Osteoblast (primary cell): ENCODE data around the gene CDK17. TPM values are rescaled to one million over a fixed set of nuclear protein-coding genes. Genes with fewer than 3 reads are reported as not detected.

Experiments
- DNase-seq: peaks from one replicate; pipeline ENCODE4 v3.0.0; 2011; ENCODE audit warnings: low spot score, mixed read lengths; ENCODE audit not compliant: insufficient read length; ENCODE audit errors: missing footprints
- H2AFZ ChIP-seq: 2 replicates; pipeline ENCODE4 v1.6.0; 2011; ENCODE audit warnings: mild to moderate bottlenecking, low read length
- H3K27ac ChIP-seq: 2 replicates; pipeline ENCODE4 v1.5.1; 2011; ENCODE audit warnings: mild to moderate bottlenecking, low read depth, low read length, moderate library complexity
- H3K27me3 ChIP-seq: 2 replicates; pipeline ENCODE4 v1.6.0; 2012; ENCODE audit warnings: mild to moderate bottlenecking, control low read depth, inconsistent platforms, low read length, moderate library complexity; ENCODE audit not compliant: insufficient read depth
- H3K36me3 ChIP-seq: 2 replicates; pipeline ENCODE4 v1.5.1; 2011; ENCODE audit warnings: mild to moderate bottlenecking, low read length, control low read depth, moderate library complexity; ENCODE audit not compliant: insufficient read depth
- H3K4me1 ChIP-seq: 2 replicates; pipeline ENCODE4 v1.5.1; 2011; ENCODE audit warnings: mild to moderate bottlenecking, low read length, control low read depth, moderate library complexity; ENCODE audit not compliant: insufficient read depth
- H3K4me2 ChIP-seq: 2 replicates; pipeline ENCODE4 v1.6.0; 2011; ENCODE audit warnings: mild to moderate bottlenecking, low read length; ENCODE audit not compliant: insufficient read depth
- H3K4me3 ChIP-seq: fragments of 200-600 bp; sonication (generic); 3 replicates; pipeline ENCODE4 v1.5.1; 2012; ENCODE audit warnings: mild to moderate bottlenecking, low read length, inconsistent platforms; ENCODE audit not compliant: insufficient read depth
- H3K79me2 ChIP-seq: 2 replicates; pipeline ENCODE4 v1.6.0; 2012; ENCODE audit warnings: mild to moderate bottlenecking, low read length, control low read depth, inconsistent platforms; ENCODE audit not compliant: insufficient read depth
- H3K9me3 ChIP-seq: 2 replicates; pipeline ENCODE4 v1.5.1; 2011; ENCODE audit warnings: low read depth, low read length, control low read depth
- H4K20me1 ChIP-seq: 2 replicates; pipeline ENCODE4 v1.6.0; 2012; ENCODE audit warnings: mild to moderate bottlenecking, low read length, control low read depth; ENCODE audit not compliant: insufficient read depth
- CTCF ChIP-seq: IDR thresholded peaks from 2 replicates; pipeline ENCODE4 v1.5.1; 2011; ENCODE audit warnings: mild to moderate bottlenecking, low read depth, low read length, moderate library complexity; ENCODE audit errors: extremely low read depth
- total RNA-seq: library from RNA; depleted of rRNA; stranded (reverse); fragments of >200 nt; gene quantifications from 2 replicates; pipeline ENCODE4 v1.2.3, GENCODE V29; 2012

CDK17 gene
- total RNA-seq, 1 donor, result 68.0 TPM

- peaks cover 26% of the 10 kb centered on the region for H3K36me3 ChIP-seq
- H3K27ac ChIP-seq, result no peak overlapping the region
- no peak overlapping the region for H3K4me3 ChIP-seq
- H4K20me1 ChIP-seq, result no peaks in the 10 kb centered on the region
- DNase-seq, result no peak
- H3K9me3 ChIP-seq, result no peaks in the 10 kb centered on the region
- no peak for TF ChIP-seq CTCF
- peaks cover 55% of the 10 kb centered on the region for H3K79me2 ChIP-seq
- no peak overlapping the region for H3K4me2 ChIP-seq
- H2AFZ ChIP-seq, result no peak overlapping the region
- H3K4me1 ChIP-seq, result no peaks in the 10 kb centered on the region
- H3K27me3 ChIP-seq, result no peaks in the 10 kb centered on the region
Measured at GRCh38 chr12:96301732-96302131, 98.5 kb downstream of the CDK17 start.

GRCh38 chr12:96300064-96300463 is 100.2 kb downstream of the CDK17 start:
- Histone ChIP-seq H2AFZ (no peak overlapping the region), H3K4me2 (no peak overlapping the region), H3K4me1 (no peaks in the 10 kb centered on the region), H3K36me3 (peaks cover 30% of the 10 kb centered on the region), H3K27me3 (no peaks in the 10 kb centered on the region), H3K9me3 (no peaks in the 10 kb centered on the region), H4K20me1 (no peaks in the 10 kb centered on the region), H3K4me3 (no peak overlapping the region), H3K79me2 (peaks cover 48% of the 10 kb centered on the region), H3K27ac (no peak overlapping the region)
- DNase-seq, result no peak
- no peak for TF ChIP-seq CTCF

GRCh38 chr12:96297504-96297903 is 102.7 kb downstream of the CDK17 start:
- H4K20me1 ChIP-seq, result no peaks in the 10 kb centered on the region
- no peak overlapping the region for H2AFZ ChIP-seq
- H3K79me2 ChIP-seq, result peaks cover 30% of the 10 kb centered on the region
- H3K27me3 ChIP-seq, result no peaks in the 10 kb centered on the region
- H3K27ac ChIP-seq, result no peak overlapping the region
- H3K4me3 ChIP-seq, result no peak overlapping the region
- no peak for TF ChIP-seq CTCF
- DNase-seq, result no peak
- no peak overlapping the region for H3K4me2 ChIP-seq
- H3K4me1 ChIP-seq, result no peaks in the 10 kb centered on the region
- no peaks in the 10 kb centered on the region for H3K9me3 ChIP-seq
- peaks cover 38% of the 10 kb centered on the region for H3K36me3 ChIP-seq

GRCh38 chr12:96295532-96296160 is 104.6 kb downstream of the CDK17 start:
- Histone ChIP-seq H3K9me3 (no peaks in the 10 kb centered on the region), H3K4me2 (no peak overlapping the region), H3K27ac (no peak overlapping the region), H3K79me2 (peaks cover 17% of the 10 kb centered on the region), H3K4me3 (no peak overlapping the region), H3K36me3 (peaks cover 48% of the 10 kb centered on the region), H3K4me1 (no peaks in the 10 kb centered on the region), H2AFZ (no peak overlapping the region), H4K20me1 (no peaks in the 10 kb centered on the region), H3K27me3 (no peaks in the 10 kb centered on the region)
- no peak for DNase-seq
- TF ChIP-seq CTCF, result no peak
